Endothelial cell (in vitro differentiated cells): Measurements from ENCODE around the gene CIAPIN1. TPM values are rescaled to one million over a fixed set of nuclear protein-coding genes. Genes with fewer than 3 reads are reported as not detected.
"Not testable (repeated sequence)": the region's sequence is repeated elsewhere in the genome, so short reads cannot be mapped to it uniquely, and the experiment has no call there.

Experiments used
- DNase-seq: peaks from one replicate; pipeline ENCODE4 v3.0.0; 2021; ENCODE audit warnings: low spot score
- H3K27ac Mint-ChIP-seq: one replicate; pipeline ENCODE4 v1.8.0; 2021; ENCODE audit warnings: mixed read lengths, inconsistent platforms; ENCODE audit not compliant: unreplicated experiment
- H3K27me3 Mint-ChIP-seq: one replicate; pipeline ENCODE4 v1.8.0; 2021; ENCODE audit warnings: mild to moderate bottlenecking, moderate library complexity, mixed read lengths, inconsistent platforms; ENCODE audit not compliant: unreplicated experiment
- H3K36me3 Mint-ChIP-seq: one replicate; pipeline ENCODE4 v1.8.0; 2021; ENCODE audit warnings: mild to moderate bottlenecking, low read depth, mixed read lengths, inconsistent platforms; ENCODE audit not compliant: unreplicated experiment
- H3K4me1 Mint-ChIP-seq: one replicate; pipeline ENCODE4 v1.8.0; 2021; ENCODE audit warnings: mild to moderate bottlenecking, mixed read lengths, inconsistent platforms; ENCODE audit not compliant: unreplicated experiment
- H3K4me3 Mint-ChIP-seq: one replicate; pipeline ENCODE4 v1.8.0; 2021; ENCODE audit warnings: mild to moderate bottlenecking, mixed read lengths, inconsistent platforms; ENCODE audit not compliant: unreplicated experiment
- H3K9me3 Mint-ChIP-seq: one replicate; pipeline ENCODE4 v1.8.0; 2021; ENCODE audit warnings: mixed read lengths, inconsistent platforms; ENCODE audit not compliant: unreplicated experiment
- total RNA-seq: library from RNA; stranded (reverse); fragmentation: NEBNext Ultra II Directional; extraction: Animal tissue kit (Norgen Biotek cat#: 25700); gene quantifications from one replicate; pipeline ENCODE4 v1.2.1, GENCODE V29; 2021; ENCODE audit not compliant: unreplicated experiment
- TF ChIP-seq, protein P1 (sequence below): fragments of 200-600 bp; sonication (generic); IDR thresholded peaks from one replicate; pipeline ENCODE4 v1.5.0; 2021; ENCODE audit warnings: antibody characterized with exemption; ENCODE audit not compliant: unreplicated experiment

CIAPIN1 gene
- total RNA-seq, 1 donor from 2014 or later: 82.6 TPM

DNA sequence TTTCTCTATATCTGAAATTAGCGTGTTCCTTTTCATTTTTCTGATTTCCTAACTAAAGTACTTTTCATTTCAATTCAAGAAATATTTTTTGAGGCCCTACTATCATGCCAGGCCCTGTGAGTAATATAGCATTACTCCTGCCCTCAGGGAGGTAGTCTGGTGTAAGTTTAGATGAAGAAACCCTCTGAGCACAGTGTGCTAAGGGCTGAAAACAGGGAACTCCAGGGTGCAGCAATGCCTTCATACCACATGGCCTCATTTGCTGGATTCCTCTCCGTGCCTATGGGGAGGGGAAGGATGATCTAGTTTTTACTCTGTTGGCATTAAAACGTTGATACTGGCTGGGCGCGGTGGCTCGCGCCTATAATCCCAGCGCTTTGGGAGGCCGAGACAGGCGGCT is 4.8 kb upstream of the CIAPIN1 start:
- peaks cover 16% of the 10 kb centered on the region for H3K36me3 Mint-ChIP-seq
- H3K9me3 Mint-ChIP-seq: no peaks in the 10 kb centered on the region
- H3K4me1 Mint-ChIP-seq: peaks cover 7% of the 10 kb centered on the region
- H3K4me3 Mint-ChIP-seq: peak overlapping the region; percentile 17
- DNase-seq: no peak
- peaks cover 1% of the 10 kb centered on the region for H3K27me3 Mint-ChIP-seq
- H3K27ac Mint-ChIP-seq: no peak overlapping the region
- TF ChIP-seq, protein P1, sequence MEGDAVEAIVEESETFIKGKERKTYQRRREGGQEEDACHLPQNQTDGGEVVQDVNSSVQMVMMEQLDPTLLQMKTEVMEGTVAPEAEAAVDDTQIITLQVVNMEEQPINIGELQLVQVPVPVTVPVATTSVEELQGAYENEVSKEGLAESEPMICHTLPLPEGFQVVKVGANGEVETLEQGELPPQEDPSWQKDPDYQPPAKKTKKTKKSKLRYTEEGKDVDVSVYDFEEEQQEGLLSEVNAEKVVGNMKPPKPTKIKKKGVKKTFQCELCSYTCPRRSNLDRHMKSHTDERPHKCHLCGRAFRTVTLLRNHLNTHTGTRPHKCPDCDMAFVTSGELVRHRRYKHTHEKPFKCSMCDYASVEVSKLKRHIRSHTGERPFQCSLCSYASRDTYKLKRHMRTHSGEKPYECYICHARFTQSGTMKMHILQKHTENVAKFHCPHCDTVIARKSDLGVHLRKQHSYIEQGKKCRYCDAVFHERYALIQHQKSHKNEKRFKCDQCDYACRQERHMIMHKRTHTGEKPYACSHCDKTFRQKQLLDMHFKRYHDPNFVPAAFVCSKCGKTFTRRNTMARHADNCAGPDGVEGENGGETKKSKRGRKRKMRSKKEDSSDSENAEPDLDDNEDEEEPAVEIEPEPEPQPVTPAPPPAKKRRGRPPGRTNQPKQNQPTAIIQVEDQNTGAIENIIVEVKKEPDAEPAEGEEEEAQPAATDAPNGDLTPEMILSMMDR: no peak

DNA sequence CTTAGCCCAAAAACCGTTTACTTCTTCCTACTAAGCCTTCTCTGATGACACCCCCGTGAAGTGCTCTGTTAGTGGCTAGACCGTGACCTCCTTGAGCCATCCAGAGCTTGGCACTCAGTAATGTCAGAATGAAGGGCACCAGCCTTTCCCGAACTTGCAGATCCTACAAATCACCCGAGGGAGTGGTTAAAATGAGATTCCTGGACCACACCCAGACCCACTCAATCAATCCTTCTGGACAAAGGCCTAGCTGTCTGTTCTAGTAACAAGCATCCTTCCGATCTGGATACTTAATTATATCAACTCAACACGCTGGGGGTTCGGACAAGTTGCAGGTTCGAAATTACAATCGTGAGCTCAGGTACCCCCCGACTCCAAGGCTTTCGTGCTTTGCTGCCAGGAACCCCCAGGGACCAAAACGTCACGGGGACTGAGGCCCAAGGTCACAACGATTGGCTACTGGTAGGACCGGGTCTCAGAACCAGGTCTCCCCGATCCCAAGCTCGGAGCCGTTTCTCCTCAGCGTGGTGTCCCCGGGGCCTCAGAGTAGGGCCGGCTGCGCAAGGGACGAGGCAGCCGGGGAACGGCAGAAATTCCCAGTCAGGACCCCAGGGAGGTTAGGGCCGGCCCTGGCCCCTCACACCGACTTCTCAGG is 527 bp downstream of the CIAPIN1 start:
- Mint-ChIP-seq H3K4me3 (peak overlapping the region; percentile 95), H3K36me3 (peaks cover 5% of the 10 kb centered on the region), H3K27ac (peak overlapping the region; percentile 74), H3K27me3 (peaks cover 2% of the 10 kb centered on the region), H3K9me3 (peaks cover 5% of the 10 kb centered on the region), H3K4me1 (peaks cover 10% of the 10 kb centered on the region)
- no peak for DNase-seq
- TF ChIP-seq, protein P1: no peak

DNA sequence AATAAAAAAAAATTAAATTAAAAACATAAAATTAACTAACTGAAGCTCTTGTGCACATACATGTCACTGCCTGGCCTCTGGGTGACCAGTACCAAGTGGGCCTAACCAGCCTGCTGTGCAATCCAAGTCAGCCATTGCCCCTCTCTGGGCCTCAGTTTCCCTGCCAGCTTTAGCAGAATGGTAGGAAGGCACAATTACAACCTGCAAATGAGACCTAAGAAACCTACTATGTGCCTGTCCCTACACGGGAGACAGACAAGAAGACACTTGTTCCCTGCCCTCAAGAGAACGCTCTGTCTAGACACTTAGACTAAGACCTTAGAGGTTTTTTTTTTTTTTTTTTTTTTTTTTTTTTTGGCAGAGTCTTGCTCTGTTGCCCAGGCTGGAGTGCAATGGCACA is 1.7 kb downstream of the CIAPIN1 start:
- no peak for DNase-seq
- peaks cover 16% of the 10 kb centered on the region for H3K36me3 Mint-ChIP-seq
- TF ChIP-seq, protein P1: no peak
- peaks cover 10% of the 10 kb centered on the region for H3K4me1 Mint-ChIP-seq
- no peak overlapping the region for H3K4me3 Mint-ChIP-seq
- no peak overlapping the region for H3K27ac Mint-ChIP-seq
- H3K27me3 Mint-ChIP-seq: peaks cover 2% of the 10 kb centered on the region
- H3K9me3 Mint-ChIP-seq: peaks cover 5% of the 10 kb centered on the region

DNA sequence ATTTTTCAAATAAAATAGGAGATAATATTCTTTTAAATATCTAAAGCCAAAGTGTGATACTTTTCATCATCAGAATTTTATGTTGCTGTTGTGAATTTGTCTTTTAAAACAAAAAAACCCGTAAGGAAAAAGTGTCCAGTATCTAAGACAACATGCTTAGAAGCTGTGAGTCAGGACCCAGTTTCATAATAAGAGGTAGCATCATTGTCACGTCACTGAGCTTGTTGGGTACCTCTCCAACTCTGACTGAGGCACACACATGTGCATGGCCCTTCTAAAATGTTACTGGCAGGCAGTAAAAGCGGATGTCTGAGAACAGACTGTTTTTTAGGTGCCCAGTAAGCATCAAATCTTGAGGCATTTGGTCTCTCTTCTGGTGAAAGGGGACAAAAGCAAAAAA is 2.5 kb downstream of the CIAPIN1 start:
- no peak overlapping the region for H3K27ac Mint-ChIP-seq
- no peak for DNase-seq
- H3K27me3 Mint-ChIP-seq: peaks cover 2% of the 10 kb centered on the region
- TF ChIP-seq, protein P1: no peak
- peaks cover 9% of the 10 kb centered on the region for H3K9me3 Mint-ChIP-seq
- no peak overlapping the region for H3K4me3 Mint-ChIP-seq
- peaks cover 10% of the 10 kb centered on the region for H3K4me1 Mint-ChIP-seq
- H3K36me3 Mint-ChIP-seq: peaks cover 23% of the 10 kb centered on the region

DNA sequence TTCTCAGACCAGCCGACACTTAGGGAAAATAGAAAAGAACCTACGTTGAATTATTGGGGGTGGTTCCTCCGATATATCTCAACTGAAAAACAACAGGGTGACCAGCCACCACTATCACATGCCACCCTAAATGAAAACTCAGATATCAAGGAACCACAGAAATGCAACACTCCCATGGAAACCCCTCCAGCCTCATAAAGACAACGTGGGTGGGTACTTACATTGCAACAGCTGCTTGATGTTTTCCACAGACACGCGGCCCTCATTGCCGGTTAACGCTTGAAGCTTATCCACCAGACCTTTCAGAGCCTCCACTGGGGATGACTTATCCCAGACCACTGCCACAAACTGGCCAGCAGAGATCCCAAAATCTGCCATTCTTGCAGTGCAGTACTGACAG is 6.6 kb downstream of the CIAPIN1 start:
- not testable (repeated sequence) for H3K27ac Mint-ChIP-seq, DNase-seq, H3K9me3 Mint-ChIP-seq, H3K4me1 Mint-ChIP-seq, H3K27me3 Mint-ChIP-seq
- Mint-ChIP-seq H3K36me3 (peaks cover 40% of the 10 kb centered on the region), H3K4me3 (peak overlapping the region; percentile 76)

DNA sequence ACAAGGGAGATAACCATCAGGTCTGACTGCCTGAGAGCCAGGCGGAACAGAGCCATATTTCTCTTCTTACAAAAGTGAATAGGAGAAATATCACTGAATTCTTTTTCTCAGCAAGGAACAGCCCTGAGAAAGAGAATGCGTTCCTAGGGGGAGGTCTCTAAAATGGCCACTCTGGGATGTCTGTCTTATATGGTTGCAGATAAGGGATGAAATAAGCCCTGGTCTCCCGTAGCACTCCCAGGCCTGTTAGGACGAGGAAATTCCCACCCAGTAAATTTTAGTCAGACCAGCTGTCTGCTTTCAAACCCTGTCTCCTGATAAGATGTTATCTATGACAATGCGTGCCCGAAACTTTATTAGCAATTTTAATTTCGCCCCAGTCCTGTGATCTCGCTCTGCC is 7.2 kb downstream of the CIAPIN1 start:
- not testable (repeated sequence) for DNase-seq, H3K4me1 Mint-ChIP-seq, H3K27ac Mint-ChIP-seq, H3K27me3 Mint-ChIP-seq, H3K9me3 Mint-ChIP-seq
- Mint-ChIP-seq H3K36me3 (peaks cover 43% of the 10 kb centered on the region), H3K4me3 (peak overlapping the region; percentile 76)
